Nephron (organoid): ENCODE measurements around the gene NDUFS8.

ENCODE experiments used
- H3K27ac Mint-ChIP-seq, 3 experiments: 2 replicates each; pipeline ENCODE4 v1.8.0; 2020; ENCODE audit warnings: mixed read lengths in 3 of 3, mild to moderate bottlenecking in 2 of 3, moderate library complexity in 1 of 3
- H3K27me3 Mint-ChIP-seq: 2 replicates; pipeline ENCODE4 v1.8.0; 2021; ENCODE audit warnings: low read depth, mild to moderate bottlenecking, moderate library complexity, mixed read lengths
- H3K36me3 Mint-ChIP-seq: 2 replicates; pipeline ENCODE4 v1.8.0; 2020; ENCODE audit warnings: low read depth, mixed read lengths
- H3K4me1 Mint-ChIP-seq: 2 replicates; pipeline ENCODE4 v1.8.0; 2020; ENCODE audit warnings: mixed read lengths
- H3K4me3 Mint-ChIP-seq, 3 experiments: 2 replicates each; pipeline ENCODE4 v1.8.0; 2020; ENCODE audit warnings: mild to moderate bottlenecking in 3 of 3, mixed read lengths in 3 of 3, moderate library complexity in 2 of 3
- H3K9me3 Mint-ChIP-seq: 2 replicates; pipeline ENCODE4 v1.8.0; 2020; ENCODE audit warnings: mixed read lengths
- TF ChIP-seq, protein P1 (sequence below), 3 experiments: fragments of 200-600 bp; sonication (generic); IDR thresholded peaks; one replicate each; pipeline ENCODE4 v1.5.0; 2021; ENCODE audit warnings: antibody characterized with exemption in 3 of 3; ENCODE audit not compliant: unreplicated experiment in 3 of 3

Gene NDUFS8

DNA sequence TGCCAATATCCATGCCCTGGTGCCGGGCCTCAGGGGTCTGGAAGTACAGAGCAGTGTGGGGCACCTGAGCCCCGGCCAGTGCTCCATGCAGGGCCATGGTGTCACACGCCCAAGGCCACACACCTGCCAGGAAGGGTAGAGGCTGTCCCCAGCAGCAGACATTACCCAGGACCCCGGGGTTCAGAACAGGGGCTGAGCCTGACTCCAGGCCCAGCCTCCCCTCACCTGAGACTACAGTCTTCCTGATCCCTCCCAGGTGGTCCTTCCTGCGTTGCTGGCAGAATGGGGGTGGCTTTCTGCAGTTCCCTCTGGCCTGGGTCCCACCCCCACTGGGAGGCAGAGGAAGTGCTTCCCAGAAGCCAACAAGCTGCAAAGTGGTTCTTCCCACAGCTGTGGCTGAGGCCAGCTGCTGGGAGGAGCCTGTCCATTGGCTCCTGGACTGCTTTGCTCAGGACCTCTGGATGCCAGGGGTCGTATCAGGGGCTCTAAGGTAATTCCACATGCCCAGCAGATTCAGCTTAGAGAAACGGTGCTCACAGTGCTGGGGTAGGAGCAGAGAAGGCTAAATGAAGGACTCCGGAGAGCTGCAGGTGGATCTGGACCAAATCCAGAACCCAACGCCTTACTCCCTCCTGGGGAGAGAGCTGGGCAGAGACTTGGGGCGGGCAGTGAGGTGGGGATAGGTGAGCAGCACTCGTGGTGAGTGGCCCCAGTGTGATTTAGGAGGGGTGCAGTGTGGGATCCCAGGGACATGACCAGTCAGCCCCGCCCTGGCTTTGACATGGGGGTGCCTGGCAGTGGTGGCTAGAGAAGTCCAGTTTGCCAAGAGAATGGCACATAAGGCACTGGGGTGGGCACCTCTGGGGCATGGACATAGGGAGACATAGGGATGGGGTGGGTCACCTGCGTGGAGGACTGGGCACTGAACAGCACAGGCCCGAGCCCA is 21.0 kb downstream of the NDUFS8 start:
- Mint-ChIP-seq H3K9me3 (no peaks in the 10 kb centered on the region), H3K27ac (peak overlapping the region in 1 of 3 experiments; percentile 69), H3K4me3 (no peak overlapping the region), H3K27me3 (no peaks in the 10 kb centered on the region), H3K36me3 (peaks cover 4% of the 10 kb centered on the region), H3K4me1 (no peaks in the 10 kb centered on the region)
- TF ChIP-seq, protein P1, sequence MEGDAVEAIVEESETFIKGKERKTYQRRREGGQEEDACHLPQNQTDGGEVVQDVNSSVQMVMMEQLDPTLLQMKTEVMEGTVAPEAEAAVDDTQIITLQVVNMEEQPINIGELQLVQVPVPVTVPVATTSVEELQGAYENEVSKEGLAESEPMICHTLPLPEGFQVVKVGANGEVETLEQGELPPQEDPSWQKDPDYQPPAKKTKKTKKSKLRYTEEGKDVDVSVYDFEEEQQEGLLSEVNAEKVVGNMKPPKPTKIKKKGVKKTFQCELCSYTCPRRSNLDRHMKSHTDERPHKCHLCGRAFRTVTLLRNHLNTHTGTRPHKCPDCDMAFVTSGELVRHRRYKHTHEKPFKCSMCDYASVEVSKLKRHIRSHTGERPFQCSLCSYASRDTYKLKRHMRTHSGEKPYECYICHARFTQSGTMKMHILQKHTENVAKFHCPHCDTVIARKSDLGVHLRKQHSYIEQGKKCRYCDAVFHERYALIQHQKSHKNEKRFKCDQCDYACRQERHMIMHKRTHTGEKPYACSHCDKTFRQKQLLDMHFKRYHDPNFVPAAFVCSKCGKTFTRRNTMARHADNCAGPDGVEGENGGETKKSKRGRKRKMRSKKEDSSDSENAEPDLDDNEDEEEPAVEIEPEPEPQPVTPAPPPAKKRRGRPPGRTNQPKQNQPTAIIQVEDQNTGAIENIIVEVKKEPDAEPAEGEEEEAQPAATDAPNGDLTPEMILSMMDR (IDR thresholded peaks at IDR 0.05; ENCODE audit: unreplicated experiment in 3 of 3), result no peak

DNA sequence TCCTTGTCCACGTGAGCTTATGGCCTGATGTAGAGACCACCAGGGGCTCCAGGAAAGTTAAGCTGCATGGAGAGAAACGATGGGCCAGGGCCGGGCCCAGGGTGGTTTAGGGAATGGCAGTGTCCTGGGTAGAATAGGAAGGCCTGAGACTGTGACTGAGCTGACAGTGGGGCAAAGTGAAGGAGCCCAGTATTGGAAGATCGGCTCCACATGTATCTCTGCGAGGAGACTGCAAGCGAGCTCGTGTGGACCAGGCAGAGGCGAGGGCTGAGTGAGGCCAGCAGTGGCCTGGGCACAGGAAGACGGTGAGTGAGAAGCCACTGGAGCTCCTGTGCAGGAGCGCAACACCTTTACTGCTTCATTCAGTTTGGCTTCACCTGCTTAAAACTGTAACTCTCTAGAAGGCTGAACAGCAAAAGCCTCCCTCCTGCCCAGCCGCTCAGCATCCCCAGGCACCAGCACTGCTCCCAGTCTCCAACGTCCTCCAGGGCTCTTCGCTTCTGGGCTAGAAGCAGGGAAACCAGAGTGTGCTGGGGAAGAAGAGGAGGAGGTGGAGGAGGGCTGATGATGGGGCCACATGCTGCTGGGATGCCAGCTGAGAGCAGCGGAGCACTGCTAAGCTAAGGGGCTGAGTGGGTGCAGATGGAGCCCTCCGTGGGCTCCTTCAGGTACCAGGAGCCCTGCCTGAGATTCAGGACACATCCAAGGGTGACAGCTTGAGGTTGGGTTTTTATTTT is 21.8 kb downstream of the NDUFS8 start:
- H3K4me1 Mint-ChIP-seq, result no peaks in the 10 kb centered on the region
- no peak overlapping the region for H3K4me3 Mint-ChIP-seq
- H3K27me3 Mint-ChIP-seq, result no peaks in the 10 kb centered on the region
- TF ChIP-seq, protein P1 (IDR thresholded peaks at IDR 0.05; ENCODE audit: unreplicated experiment in 3 of 3), result no peak
- peaks cover 10% of the 10 kb centered on the region for H3K36me3 Mint-ChIP-seq
- H3K27ac Mint-ChIP-seq, result no peak overlapping the region
- no peaks in the 10 kb centered on the region for H3K9me3 Mint-ChIP-seq

DNA sequence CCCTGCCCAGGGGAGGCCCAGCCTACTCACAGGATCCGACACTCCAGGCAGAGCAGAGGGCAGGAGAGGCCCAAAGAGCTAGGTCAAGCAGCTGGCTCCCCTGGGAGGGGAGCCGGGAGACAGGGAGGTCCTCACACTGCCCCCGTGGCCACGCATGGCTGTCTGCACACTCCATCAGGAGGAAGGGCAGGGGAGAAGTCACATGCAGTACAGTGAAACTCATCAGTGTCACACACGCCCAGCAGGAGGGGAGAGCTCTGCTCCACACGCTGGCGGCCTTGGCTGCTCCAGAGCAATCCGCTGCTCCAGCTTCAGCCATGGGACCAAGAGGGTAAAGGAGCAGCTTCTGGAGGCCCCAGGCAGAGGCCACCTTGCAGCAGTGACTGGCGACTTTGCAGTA is 22.6 kb downstream of the NDUFS8 start:
- TF ChIP-seq, protein P1 (IDR thresholded peaks at IDR 0.05; ENCODE audit: unreplicated experiment in 3 of 3), result no peak
- H3K36me3 Mint-ChIP-seq, result peaks cover 16% of the 10 kb centered on the region
- no peak overlapping the region for H3K27ac Mint-ChIP-seq
- H3K4me3 Mint-ChIP-seq, result no peak overlapping the region
- no peaks in the 10 kb centered on the region for H3K27me3 Mint-ChIP-seq
- no peaks in the 10 kb centered on the region for H3K9me3 Mint-ChIP-seq
- H3K4me1 Mint-ChIP-seq, result no peaks in the 10 kb centered on the region

DNA sequence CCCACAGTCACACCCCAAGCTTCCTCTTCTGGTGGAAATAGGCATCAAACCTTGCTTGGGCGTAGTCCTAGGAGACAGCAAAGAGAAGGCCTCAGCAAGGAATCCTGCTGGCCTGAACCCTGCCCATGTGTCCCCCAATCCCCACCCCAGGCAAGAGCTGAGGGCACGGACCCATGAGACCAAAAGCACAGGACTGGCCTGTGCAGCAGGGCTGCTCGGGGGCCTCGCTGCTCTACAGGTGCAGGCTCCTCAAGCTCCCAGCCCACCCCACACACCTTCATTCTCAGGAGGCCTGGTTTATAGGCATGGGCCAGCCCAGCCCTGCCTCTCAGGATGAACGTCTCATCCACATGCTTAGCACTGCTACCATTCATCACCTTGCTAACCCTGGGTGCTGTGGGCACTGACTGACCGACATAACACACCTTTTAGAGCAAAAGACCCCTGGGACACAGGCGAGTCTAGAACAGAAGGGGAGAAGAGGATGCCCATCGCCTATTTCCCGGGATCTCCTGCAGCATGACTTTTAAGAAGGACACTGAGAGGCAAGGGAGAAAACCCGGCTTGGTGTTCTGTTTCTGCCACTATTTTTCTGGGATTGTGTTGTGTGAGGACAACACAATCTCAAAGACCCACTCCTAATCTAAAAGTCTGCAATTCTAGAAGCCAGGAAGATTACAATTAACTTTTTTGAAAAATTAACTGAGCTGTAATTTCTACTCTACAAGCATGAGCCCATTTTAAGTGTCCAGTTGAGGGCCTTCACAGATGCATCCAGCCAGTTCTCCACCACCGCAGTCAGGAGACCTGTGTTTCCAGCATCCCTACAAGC is 23.7 kb downstream of the NDUFS8 start:
- H3K9me3 Mint-ChIP-seq, result no peaks in the 10 kb centered on the region
- no peak overlapping the region for H3K4me3 Mint-ChIP-seq
- H3K4me1 Mint-ChIP-seq, result no peaks in the 10 kb centered on the region
- TF ChIP-seq, protein P1 (IDR thresholded peaks at IDR 0.05; ENCODE audit: unreplicated experiment in 3 of 3), result no peak
- peaks cover 27% of the 10 kb centered on the region for H3K36me3 Mint-ChIP-seq
- H3K27ac Mint-ChIP-seq, result no peak overlapping the region
- no peaks in the 10 kb centered on the region for H3K27me3 Mint-ChIP-seq

DNA sequence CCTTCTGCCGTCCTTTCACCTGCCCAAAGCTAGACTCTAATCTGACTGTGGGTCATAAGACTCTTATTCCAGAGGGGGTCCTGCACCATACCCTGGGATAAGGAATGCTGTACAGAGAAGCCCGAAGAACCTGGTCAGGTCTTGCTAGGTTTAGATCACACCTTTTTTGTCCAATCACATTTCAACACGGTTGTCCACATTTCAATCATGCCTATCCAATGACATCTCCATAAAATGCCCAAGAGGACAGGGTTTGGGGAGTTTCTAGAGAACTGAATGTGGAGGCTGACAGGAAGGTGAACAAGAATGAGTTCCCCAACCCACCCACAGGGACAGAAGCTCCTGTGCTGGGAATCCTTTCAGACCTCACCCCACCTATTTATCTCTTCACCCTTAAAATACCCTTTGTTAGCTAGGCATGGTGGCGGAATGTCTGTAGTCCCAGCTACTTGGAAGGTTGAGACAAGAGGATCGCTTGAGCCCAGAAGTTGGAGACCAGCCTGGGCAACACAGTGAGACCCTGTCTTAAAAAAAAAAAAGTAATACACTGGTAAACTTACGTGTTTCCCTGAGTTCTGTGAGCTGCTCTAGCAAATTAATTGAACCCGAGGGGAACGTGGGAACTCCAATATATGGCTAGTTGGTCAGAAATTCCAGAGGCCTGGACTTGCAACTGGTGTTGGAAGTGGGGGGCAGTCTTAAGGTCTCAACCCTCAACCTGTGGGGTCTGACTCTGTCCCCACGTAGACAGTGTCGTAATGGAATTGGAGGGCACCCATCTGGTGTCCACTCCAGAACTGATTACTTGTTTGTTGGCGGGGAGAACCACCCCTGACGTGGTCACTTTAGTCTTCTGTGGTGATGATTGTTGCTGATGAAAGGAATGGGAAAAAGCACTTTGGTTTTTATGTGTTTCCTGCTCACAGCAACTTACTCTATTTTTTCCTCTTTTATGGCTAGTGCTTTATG is 26.1 kb downstream of the NDUFS8 start:
- no peaks in the 10 kb centered on the region for H3K4me1 Mint-ChIP-seq
- H3K4me3 Mint-ChIP-seq, result no peak overlapping the region
- no peaks in the 10 kb centered on the region for H3K9me3 Mint-ChIP-seq
- H3K27ac Mint-ChIP-seq, result no peak overlapping the region
- TF ChIP-seq, protein P1 (IDR thresholded peaks at IDR 0.05; ENCODE audit: unreplicated experiment in 3 of 3), result no peak
- peaks cover 46% of the 10 kb centered on the region for H3K36me3 Mint-ChIP-seq
- H3K27me3 Mint-ChIP-seq, result no peaks in the 10 kb centered on the region
